ENCODE results near the gene SLC13A4. TPM values are rescaled to one million over a fixed set of nuclear protein-coding genes. Genes with fewer than 3 reads are reported as not detected.

SLC13A4 gene
- total and polyA plus RNA-seq, 8 donors, result 0.31 to 1.7 (median 1.6) TPM; not detected in 5

DNA sequence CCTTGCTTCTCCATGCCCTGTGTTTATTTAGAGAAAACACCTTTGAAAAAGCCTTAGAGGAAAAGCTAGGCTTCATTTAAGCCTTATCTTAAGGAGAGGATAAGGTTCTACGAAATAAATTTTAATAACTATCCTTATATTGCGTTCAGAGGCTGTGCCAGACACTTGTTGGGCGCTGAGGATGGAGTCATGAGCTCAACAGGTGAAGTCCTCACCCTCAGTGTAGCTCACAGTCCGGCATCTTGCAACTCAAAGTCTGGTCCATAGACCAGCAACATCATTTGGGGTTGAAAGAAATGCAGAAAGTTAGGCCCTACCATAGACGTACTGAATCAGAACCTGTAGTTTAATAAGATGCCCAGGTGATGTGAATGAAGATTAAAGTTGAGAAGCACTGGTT, 69.4 kb downstream of the SLC13A4 start:
- Histone ChIP-seq H3K9me3 (no peaks in the 10 kb centered on the region), H3K36me3 (no peaks in the 10 kb centered on the region), H3K27ac (no peak overlapping the region), H3K27me3 (no peaks in the 10 kb centered on the region), H3K4me1 (peaks cover 6 to 19% (median 12%) of the 10 kb centered on the region in 4 donors), H3K4me3 (no peak overlapping the region)
- 82 to 92% (median 89%) methylated on average over 5 of the region's 5 CpGs for WGBS, 5 donors
- TF ChIP-seq, protein P1, sequence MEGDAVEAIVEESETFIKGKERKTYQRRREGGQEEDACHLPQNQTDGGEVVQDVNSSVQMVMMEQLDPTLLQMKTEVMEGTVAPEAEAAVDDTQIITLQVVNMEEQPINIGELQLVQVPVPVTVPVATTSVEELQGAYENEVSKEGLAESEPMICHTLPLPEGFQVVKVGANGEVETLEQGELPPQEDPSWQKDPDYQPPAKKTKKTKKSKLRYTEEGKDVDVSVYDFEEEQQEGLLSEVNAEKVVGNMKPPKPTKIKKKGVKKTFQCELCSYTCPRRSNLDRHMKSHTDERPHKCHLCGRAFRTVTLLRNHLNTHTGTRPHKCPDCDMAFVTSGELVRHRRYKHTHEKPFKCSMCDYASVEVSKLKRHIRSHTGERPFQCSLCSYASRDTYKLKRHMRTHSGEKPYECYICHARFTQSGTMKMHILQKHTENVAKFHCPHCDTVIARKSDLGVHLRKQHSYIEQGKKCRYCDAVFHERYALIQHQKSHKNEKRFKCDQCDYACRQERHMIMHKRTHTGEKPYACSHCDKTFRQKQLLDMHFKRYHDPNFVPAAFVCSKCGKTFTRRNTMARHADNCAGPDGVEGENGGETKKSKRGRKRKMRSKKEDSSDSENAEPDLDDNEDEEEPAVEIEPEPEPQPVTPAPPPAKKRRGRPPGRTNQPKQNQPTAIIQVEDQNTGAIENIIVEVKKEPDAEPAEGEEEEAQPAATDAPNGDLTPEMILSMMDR (IDR thresholded peaks at IDR 0.05), result no peak
- TF ChIP-seq EP300 (IDR thresholded peaks at IDR 0.05) (no peak), POLR2AphosphoS5 (IDR thresholded peaks at IDR 0.05) (no peak), POLR2A (IDR thresholded peaks at IDR 0.05) (no peak)
- DNase-seq, result no peak
- intact Hi-C loops (cut with DNase I; ENCODE audit: low total_unique reads), result no loop called here

DNA sequence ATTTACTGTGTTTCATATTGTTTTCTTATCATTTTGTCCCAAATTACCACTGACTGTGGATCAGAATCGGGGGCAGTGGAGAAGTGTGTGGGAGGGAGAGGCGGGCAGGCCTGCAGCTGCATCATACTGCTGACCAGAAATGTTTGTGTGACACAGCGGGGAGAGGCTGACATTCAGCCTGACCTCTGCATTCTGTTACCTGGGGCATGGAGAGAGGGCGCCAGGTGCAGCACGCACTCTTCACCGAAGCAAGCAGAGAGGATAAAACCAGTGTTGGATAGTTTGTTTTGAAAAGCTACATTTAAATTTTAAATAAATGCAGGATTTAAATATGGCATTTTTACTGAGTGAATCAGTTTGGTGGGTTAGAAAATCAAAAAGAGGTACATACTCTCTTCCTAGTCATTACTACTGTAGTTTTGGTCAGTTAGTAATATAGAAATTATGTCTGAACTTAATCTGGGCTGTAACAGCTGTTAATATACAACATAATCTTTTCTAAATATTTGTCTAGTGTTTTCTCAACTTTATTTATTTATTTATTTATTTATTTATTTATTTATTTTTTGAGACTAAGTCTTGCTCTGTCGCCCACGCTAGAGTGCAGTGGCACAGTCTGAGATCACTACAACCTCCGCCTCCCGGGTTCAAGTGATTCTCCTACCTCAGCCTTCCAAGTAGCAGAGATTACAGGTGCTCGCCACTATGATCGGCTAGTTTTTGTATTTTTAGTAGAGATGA, 74.5 kb downstream of the SLC13A4 start:
- intact Hi-C loops (cut with DNase I; ENCODE audit: low total_unique reads), result no loop called here

DNA sequence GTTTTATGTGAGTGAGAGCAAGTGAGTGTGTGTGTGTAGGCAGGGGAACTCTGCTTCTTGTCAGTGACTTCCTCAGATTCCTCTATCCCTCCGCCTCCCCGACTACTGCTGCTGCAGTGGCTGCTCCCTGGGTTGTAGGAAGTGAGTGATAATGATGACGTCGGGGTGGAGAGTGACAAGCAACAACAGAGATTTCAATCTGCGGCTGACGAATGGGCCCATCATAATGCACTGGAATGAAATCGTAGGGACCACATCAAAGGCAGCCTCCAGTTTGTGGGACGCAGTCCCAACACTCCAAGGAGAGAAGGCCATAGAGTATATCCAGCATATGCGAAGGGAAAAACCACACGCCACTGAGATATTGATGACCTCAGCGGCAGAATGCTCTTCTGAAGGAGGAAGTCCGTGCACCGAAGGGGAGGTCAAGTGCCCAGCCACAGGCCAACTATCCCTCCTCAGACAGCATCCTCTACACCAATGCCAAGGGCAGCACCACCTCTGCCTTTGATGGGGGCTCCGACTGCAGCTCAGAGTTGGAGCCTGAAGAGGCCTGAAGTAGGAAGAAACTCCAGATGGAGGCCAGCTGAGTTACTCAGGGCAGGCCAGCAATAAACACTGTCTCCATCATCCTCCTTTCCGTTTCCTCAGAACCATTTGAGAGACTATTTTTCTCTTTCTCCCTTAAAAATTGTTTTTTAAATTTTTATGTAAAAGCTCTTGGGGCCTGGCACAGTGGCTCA, 77.0 kb downstream of the SLC13A4 start:
- H3K4me3 ChIP-seq, result no peak overlapping the region
- no peaks in the 10 kb centered on the region for H3K4me1 ChIP-seq
- 68 to 89% (median 84%) methylated on average over 15 of the region's 15 CpGs for WGBS, 5 donors
- H3K27ac ChIP-seq, result no peak overlapping the region
- no peak for TF ChIP-seq POLR2A (IDR thresholded peaks at IDR 0.05)
- TF ChIP-seq, protein P1 (IDR thresholded peaks at IDR 0.05), result no peak
- TF ChIP-seq EP300 (IDR thresholded peaks at IDR 0.05), result no peak
- no peak for TF ChIP-seq POLR2AphosphoS5 (IDR thresholded peaks at IDR 0.05)
- intact Hi-C loops (cut with DNase I; ENCODE audit: low total_unique reads), result no loop called here
- DNase-seq, result peak in 1 of 2 donors; percentile 40
- peaks cover 9 to 44% (median 39%) of the 10 kb centered on the region in 4 donors for H3K36me3 ChIP-seq
- H3K27me3 ChIP-seq, result no peaks in the 10 kb centered on the region
- no peaks in the 10 kb centered on the region for H3K9me3 ChIP-seq

More for the DNA sequence above, 74.5 kb downstream of the SLC13A4 start:
- Histone ChIP-seq H3K36me3 (peaks cover 0 to 18% (median 15%) of the 10 kb centered on the region in 4 donors), H3K4me1 (no peaks in the 10 kb centered on the region), H3K4me3 (no peak overlapping the region), H3K9me3 (no peaks in the 10 kb centered on the region), H3K27me3 (no peaks in the 10 kb centered on the region), H3K27ac (no peak overlapping the region)
- TF ChIP-seq, protein P1 (IDR thresholded peaks at IDR 0.05), result no peak
- TF ChIP-seq POLR2AphosphoS5 (IDR thresholded peaks at IDR 0.05), result no peak
- TF ChIP-seq EP300 (IDR thresholded peaks at IDR 0.05), result no peak
- TF ChIP-seq POLR2A (IDR thresholded peaks at IDR 0.05), result no peak
- 77 to 88% (median 78%) methylated on average over 12 of the region's 12 CpGs for WGBS, 5 donors
- peak in 1 of 2 donors; percentile 72 for DNase-seq

DNA sequence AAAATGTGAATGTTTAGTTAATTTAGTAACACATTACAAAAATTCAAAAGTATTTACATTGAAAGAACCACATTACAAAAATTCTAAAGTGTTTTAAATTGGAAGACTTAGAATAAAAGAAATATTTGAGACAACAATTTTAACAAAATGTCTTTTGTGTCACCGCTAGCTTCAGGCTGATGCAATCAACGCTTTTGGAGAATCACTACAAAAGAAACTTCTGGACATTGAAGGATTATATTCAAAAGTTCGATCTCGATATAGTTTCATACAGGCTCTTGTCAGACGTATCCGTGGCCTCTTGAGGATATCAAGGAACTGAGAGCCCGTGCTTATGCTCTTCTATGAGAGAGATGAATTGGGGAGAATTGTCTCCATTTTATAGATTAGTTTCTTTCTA, 79.8 kb downstream of the SLC13A4 start:
- intact Hi-C loops (cut with DNase I; ENCODE audit: low total_unique reads), result loop anchor here (10.0 kb wide), 1 partner anchor 373 kb away; no protein-coding TSS in a partner anchor
- no peak overlapping the region for H3K4me3 ChIP-seq
- 87 to 96% (median 91%) methylated on average over 7 of the region's 7 CpGs for WGBS, 5 donors
- no peaks in the 10 kb centered on the region for H3K27me3 ChIP-seq
- no peak overlapping the region for H3K27ac ChIP-seq
- H3K4me1 ChIP-seq, result no peaks in the 10 kb centered on the region
- TF ChIP-seq EP300 (IDR thresholded peaks at IDR 0.05), result no peak
- TF ChIP-seq POLR2A (IDR thresholded peaks at IDR 0.05), result no peak
- TF ChIP-seq POLR2AphosphoS5 (IDR thresholded peaks at IDR 0.05), result no peak
- TF ChIP-seq, protein P1 (IDR thresholded peaks at IDR 0.05), result no peak
- DNase-seq, result no peak
- peaks cover 9 to 66% (median 62%) of the 10 kb centered on the region in 4 donors for H3K36me3 ChIP-seq
- H3K9me3 ChIP-seq, result no peaks in the 10 kb centered on the region
